ENCODE data around the gene SYNGAP1. TPM values are rescaled to one million over a fixed set of nuclear protein-coding genes. Genes with fewer than 3 reads are reported as not detected.

SYNGAP1 gene
- total and polyA plus RNA-seq, 2 of the 8 experiments (the other 6 are each of a cell fraction or from before 2014, with no cell fraction given), result 31.0 to 101 TPM

- no peak overlapping the region for H3K4me2 ChIP-seq (ENCODE audit: insufficient read depth in 1 of 2, low read depth in 2 of 2, low read length in 2 of 2)
- no peak overlapping the region for H4K91ac ChIP-seq (replicated peaks; ENCODE audit: insufficient read length, low read length)
- H3K4ac ChIP-seq (replicated peaks; ENCODE audit: insufficient read length, low read depth, low read length), result no peak overlapping the region
- H2BK20ac ChIP-seq (ENCODE audit: low read length), result no peak overlapping the region
- H3K79me2 ChIP-seq (ENCODE audit: control insufficient read depth in 1 of 2, insufficient read depth in 2 of 2, low read length in 2 of 2), result peaks cover 0 to 8% of the 10 kb centered on the region in 2 experiments; a peak in 2 of 4 replicates
- no peak overlapping the region for H2AK5ac ChIP-seq (ENCODE audit: low read depth, low read length)
- ChIA-PET POLR2A (ENCODE audit: partially characterized antibody) (interaction anchor here (0.7 to 14.8 kb wide), 9 partner anchors 10 to 165 kb away, joined by 3 to 381 read pairs (median 4); partner anchors contain the start of genes CUTA, PFDN6, WDR46 and ZBTB9), CTCF (ENCODE audit: partially characterized antibody) (interaction anchor here (0.7 to 4.7 kb wide), 6 partner anchors 9 to 654 kb away, joined by 3 to 22 read pairs (median 4); no protein-coding TSS in a partner anchor)
- no peak overlapping the region for H3K9ac ChIP-seq (replicated peaks in 1 of 4; ENCODE audit: extremely low read depth in 1 of 4, low read depth in 3 of 4, low read length in 3 of 4)
- H3K9me3 ChIP-seq (ENCODE audit: insufficient read depth in 2 of 2, low read depth in 1 of 2, low read length in 1 of 2), result no peaks in the 10 kb centered on the region
- no peak overlapping the region for H2BK15ac ChIP-seq (ENCODE audit: low read length)
- TF ChIP-seq CBX8 (IDR thresholded peaks at IDR 0.05; ENCODE audit: borderline replicate concordance, low read depth, low read length), result no peak
- TF ChIP-seq, protein P1, sequence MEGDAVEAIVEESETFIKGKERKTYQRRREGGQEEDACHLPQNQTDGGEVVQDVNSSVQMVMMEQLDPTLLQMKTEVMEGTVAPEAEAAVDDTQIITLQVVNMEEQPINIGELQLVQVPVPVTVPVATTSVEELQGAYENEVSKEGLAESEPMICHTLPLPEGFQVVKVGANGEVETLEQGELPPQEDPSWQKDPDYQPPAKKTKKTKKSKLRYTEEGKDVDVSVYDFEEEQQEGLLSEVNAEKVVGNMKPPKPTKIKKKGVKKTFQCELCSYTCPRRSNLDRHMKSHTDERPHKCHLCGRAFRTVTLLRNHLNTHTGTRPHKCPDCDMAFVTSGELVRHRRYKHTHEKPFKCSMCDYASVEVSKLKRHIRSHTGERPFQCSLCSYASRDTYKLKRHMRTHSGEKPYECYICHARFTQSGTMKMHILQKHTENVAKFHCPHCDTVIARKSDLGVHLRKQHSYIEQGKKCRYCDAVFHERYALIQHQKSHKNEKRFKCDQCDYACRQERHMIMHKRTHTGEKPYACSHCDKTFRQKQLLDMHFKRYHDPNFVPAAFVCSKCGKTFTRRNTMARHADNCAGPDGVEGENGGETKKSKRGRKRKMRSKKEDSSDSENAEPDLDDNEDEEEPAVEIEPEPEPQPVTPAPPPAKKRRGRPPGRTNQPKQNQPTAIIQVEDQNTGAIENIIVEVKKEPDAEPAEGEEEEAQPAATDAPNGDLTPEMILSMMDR (IDR thresholded peaks at IDR 0.05; ENCODE audit: control extremely low read depth in 1 of 3, insufficient read depth in 1 of 3, low read depth in 1 of 3, low read length in 3 of 3), result no peak
- H4K5ac ChIP-seq (ENCODE audit: insufficient read length, low read depth, low read length), result no peak overlapping the region
- 86% methylated on average over 19 of the region's 19 CpGs; no CpG with 5 or more reads in 1 of the 2 experiments for WGBS, 2 experiments (ENCODE audit: extremely low coverage in 1 of 2, insufficient coverage in 1 of 2, insufficient read length in 1 of 2, insufficient replicate concordance in 2 of 2, low coverage in 1 of 2, low lambda C conversion rate in 2 of 2, missing lambda C conversion rate in 1 of 2)
- H2BK5ac ChIP-seq (ENCODE audit: low read depth, low read length), result no peak overlapping the region
- no peak overlapping the region for H2AFZ ChIP-seq (ENCODE audit: low read length)
- no peaks in the 10 kb centered on the region; a peak in 1 of 7 replicates for H3K4me1 ChIP-seq (replicated peaks in 1 of 4; ENCODE audit: control insufficient read depth in 3 of 4, insufficient read depth in 4 of 4, low read length in 3 of 4)
- no peak overlapping the region for H3K56ac ChIP-seq (replicated peaks; ENCODE audit: insufficient read length, low read depth, low read length)
- H3K36me3 ChIP-seq (ENCODE audit: control insufficient read depth in 2 of 4, insufficient read depth in 4 of 4, low read length in 3 of 4), result peaks cover 46 to 96% (median 82%) of the 10 kb centered on the region in 4 experiments
- DNase-seq (ENCODE audit: low read depth in 1 of 2, low spot score in 2 of 2) (no peak), FAIRE-seq (no peak)
- no peak overlapping the region for H2BK120ac ChIP-seq (replicated peaks; ENCODE audit: low read depth, low read length)
- H3K4me3 ChIP-seq (ENCODE audit: extremely low read depth in 1 of 4, insufficient read depth in 2 of 4, low read depth in 3 of 4, low read length in 4 of 4), result no peak overlapping the region
- H3K79me1 ChIP-seq (ENCODE audit: low read depth, low read length), result 0 out of 2 replicates have a peak, but pooled peaks cover 2% of the 10 kb centered on the region
- H3K27me3 ChIP-seq (replicated peaks in 1 of 4; ENCODE audit: control insufficient read depth in 3 of 4, extremely low read depth in 1 of 4, insufficient read depth in 3 of 4, low read length in 3 of 4), result no peaks in the 10 kb centered on the region
- H3K23me2 ChIP-seq (ENCODE audit: low read depth, low read length), result no peaks in the 10 kb centered on the region
- H4K20me1 ChIP-seq (replicated peaks in 1 of 2; ENCODE audit: control insufficient read depth in 1 of 2, insufficient read depth in 2 of 2, low read length in 2 of 2), result peaks cover 4 to 31% of the 10 kb centered on the region in 2 experiments
- H3K14ac ChIP-seq (ENCODE audit: insufficient read length), result no peak overlapping the region
- no peak overlapping the region for H2BK12ac ChIP-seq (ENCODE audit: low read depth, low read length)
- H4K8ac ChIP-seq (ENCODE audit: extremely low read depth, insufficient read depth, low read length), result no peak overlapping the region
- H3K23ac ChIP-seq (ENCODE audit: insufficient read length), result no peak overlapping the region
- H3K27ac ChIP-seq (ENCODE audit: low read depth, low read length), result no peak overlapping the region
- no peak overlapping the region for H3K18ac ChIP-seq (ENCODE audit: extremely low read depth, low read length)
Observed at GRCh38 chr6:33440649-33441309, 20.9 kb downstream of the SYNGAP1 start.
